Activated B cell treated with CpG ODN at 0.5 μM for 24 hours (primary cell): ENCODE data around the gene POPDC3. TPM values are rescaled to one million over a fixed set of nuclear protein-coding genes. Genes with fewer than 3 reads are reported as not detected.

Source experiments
- ATAC-seq: fragments of 200-7000 bp; cut with Tn5 transposase; one replicate; pipeline ENCODE4 v1.10.0; 2021; ENCODE audit warnings: low read depth, mild to moderate bottlenecking, moderate library complexity
- CTCF ChIA-PET: fragments of 350-600 bp; sonication (Branson Sonifier 250); formaldehyde crosslinking; loops from one replicate; lab custom pipeline; 2021; ENCODE audit warnings: antibody characterized with exemption; lab: Charles Lee
- POLR2A ChIA-PET: fragments of 350-600 bp; sonication (Branson Sonifier 250); formaldehyde crosslinking; loops from one replicate; lab custom pipeline; 2021; ENCODE audit warnings: antibody characterized with exemption; lab: Charles Lee
- DNase-seq: peaks from one replicate; pipeline ENCODE4 v3.0.0; 2022
- H3K27ac Mint-ChIP-seq: one replicate; pipeline ENCODE4 v1.8.0; 2020; ENCODE audit warnings: mixed read lengths
- H3K27me3 Mint-ChIP-seq: one replicate; pipeline ENCODE4 v1.8.0; 2021; ENCODE audit warnings: mixed read lengths
- H3K36me3 Mint-ChIP-seq: one replicate; pipeline ENCODE4 v1.8.0; 2021; ENCODE audit warnings: low read depth, mixed read lengths
- H3K4me1 Mint-ChIP-seq: one replicate; pipeline ENCODE4 v1.8.0; 2021; ENCODE audit warnings: mixed read lengths
- H3K4me3 Mint-ChIP-seq: one replicate; pipeline ENCODE4 v1.8.0; 2020; ENCODE audit warnings: mild to moderate bottlenecking, mixed read lengths
- H3K9me3 Mint-ChIP-seq: one replicate; pipeline ENCODE4 v1.8.0; 2020; ENCODE audit warnings: mixed read lengths
- intact Hi-C: fragments of 100-400 bp; cut with micrococcal nuclease; formaldehyde crosslinking; loops from one replicate; pipeline ENCODE4 v1.15.1; 2024
- total RNA-seq: library from RNA; stranded (reverse); gene quantifications from 2 replicates; pipeline ENCODE4 v1.2.3, GENCODE V29; 2022
- TF ChIP-seq, protein P1 (sequence below): fragments of 200-600 bp; IDR thresholded peaks from one replicate; pipeline ENCODE4 v1.8.0; 2022; ENCODE audit warnings: antibody characterized with exemption, mild to moderate bottlenecking

Gene POPDC3
- total RNA-seq, 1 donor from 2014 or later = not detected

DNA sequence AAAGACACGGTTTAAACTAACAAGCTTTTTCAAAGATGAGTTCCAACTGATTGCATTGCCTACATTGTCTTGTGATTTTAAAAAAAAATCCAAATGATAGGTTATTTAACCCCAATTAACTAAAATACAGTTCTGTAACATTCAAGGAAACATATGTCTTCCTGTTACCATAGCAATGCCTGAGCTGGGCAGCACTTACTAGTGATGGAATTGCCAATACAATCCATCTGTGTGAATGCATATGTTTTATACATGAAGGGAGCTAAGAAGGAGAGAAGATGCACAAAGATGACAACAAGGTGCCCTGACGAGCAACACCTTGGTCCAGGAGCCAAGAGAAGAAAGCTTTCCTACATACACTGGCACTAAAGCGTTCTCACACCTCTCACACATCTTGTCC, 68.7 kb downstream of the POPDC3 start:
- Mint-ChIP-seq H3K4me3 (no peak overlapping the region), H3K27me3 (peaks cover 8% of the 10 kb centered on the region), H3K27ac (no peak overlapping the region), H3K36me3 (no peaks in the 10 kb centered on the region), H3K4me1 (no peaks in the 10 kb centered on the region), H3K9me3 (no peaks in the 10 kb centered on the region)
- ChIA-PET CTCF (no interaction called here), POLR2A (no interaction called here)
- DNase-seq (no peak), ATAC-seq (no peak)
- intact Hi-C loops = no loop called here
- TF ChIP-seq, protein P1, sequence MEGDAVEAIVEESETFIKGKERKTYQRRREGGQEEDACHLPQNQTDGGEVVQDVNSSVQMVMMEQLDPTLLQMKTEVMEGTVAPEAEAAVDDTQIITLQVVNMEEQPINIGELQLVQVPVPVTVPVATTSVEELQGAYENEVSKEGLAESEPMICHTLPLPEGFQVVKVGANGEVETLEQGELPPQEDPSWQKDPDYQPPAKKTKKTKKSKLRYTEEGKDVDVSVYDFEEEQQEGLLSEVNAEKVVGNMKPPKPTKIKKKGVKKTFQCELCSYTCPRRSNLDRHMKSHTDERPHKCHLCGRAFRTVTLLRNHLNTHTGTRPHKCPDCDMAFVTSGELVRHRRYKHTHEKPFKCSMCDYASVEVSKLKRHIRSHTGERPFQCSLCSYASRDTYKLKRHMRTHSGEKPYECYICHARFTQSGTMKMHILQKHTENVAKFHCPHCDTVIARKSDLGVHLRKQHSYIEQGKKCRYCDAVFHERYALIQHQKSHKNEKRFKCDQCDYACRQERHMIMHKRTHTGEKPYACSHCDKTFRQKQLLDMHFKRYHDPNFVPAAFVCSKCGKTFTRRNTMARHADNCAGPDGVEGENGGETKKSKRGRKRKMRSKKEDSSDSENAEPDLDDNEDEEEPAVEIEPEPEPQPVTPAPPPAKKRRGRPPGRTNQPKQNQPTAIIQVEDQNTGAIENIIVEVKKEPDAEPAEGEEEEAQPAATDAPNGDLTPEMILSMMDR = no peak

DNA sequence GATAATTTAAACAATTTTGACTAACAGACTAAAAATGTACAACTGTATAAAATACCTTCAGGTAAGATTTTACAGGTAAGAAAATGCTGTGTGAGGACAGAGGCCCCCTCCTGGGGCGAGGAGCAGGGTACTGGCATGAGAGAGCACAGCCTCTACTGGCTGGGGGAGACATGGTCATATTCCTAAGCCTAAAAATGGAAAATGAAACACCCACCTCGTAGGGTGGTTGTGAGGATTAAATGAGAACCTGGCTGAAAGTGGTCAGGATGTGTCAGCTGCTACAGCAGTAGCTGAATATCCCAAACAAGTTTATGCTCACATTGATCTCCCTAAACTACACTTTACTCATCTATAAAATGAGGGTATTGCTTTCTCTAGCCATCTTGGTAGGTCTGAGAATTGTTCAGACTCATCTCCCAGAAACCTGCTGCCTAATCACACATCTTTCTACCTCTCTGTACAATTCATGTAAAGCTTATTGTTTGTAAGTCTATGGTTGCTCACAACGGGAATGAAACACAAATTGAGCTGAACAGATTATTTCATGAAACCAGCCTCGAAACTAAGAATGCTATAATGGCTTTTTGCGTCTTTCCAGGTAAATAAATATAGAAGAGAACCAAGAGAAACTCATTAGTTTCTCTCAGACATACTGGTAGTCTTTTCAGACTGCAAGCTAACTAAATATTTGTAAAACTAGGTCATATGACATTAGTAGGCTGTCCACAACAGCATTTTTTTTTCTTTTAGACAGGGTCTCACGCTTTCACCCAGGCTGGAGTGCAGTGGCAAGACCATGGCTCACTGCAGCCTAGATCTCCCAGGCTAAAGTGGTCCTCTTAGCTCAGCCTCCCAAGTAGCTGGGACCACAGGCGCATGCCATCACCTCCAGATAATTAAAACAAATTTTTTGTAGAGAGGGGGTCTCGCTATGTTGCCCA, 69.6 kb downstream of the POPDC3 start:
- no peaks in the 10 kb centered on the region for H3K9me3 Mint-ChIP-seq
- POLR2A ChIA-PET = no interaction called here
- peaks cover 6% of the 10 kb centered on the region for H3K27me3 Mint-ChIP-seq
- TF ChIP-seq, protein P1 = no peak
- H3K4me3 Mint-ChIP-seq = no peak overlapping the region
- no peaks in the 10 kb centered on the region for H3K36me3 Mint-ChIP-seq
- ATAC-seq (no peak), DNase-seq (no peak)
- intact Hi-C loops = no loop called here
- no peaks in the 10 kb centered on the region for H3K4me1 Mint-ChIP-seq
- CTCF ChIA-PET = no interaction called here
- no peak overlapping the region for H3K27ac Mint-ChIP-seq

DNA sequence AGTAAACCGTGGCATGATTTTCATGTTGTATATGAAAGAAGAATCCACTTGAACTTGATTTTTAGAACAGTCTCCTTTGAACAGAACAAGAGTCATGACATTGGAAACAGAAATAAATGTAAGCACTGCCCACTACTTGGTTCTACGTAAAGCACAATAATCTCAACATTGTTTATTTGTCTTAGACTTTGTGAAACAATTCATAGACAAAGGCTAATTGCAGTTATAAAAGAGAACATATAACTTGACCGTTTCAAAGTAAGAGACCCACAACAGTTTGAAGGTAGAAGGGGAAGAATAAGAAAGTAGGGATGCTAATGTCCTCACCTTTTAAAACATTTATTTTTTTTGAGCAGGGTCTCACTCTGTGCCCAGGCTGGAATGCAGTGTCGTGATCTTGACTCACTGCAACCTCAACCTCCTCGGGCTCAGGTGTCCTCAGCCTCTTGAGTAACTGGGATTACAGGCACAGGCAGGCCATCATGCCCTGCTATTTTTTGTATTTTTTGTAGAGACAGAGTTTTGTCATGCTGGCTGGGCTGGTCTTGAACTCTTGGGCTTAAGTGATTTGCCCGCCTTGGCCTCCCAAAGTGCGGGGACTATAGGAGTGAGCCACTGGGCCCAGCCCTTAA, 71.1 kb downstream of the POPDC3 start:
- intact Hi-C loops = no loop called here
- H3K27me3 Mint-ChIP-seq = peaks cover 4% of the 10 kb centered on the region
- ChIA-PET CTCF (no interaction called here), POLR2A (no interaction called here)
- DNase-seq = no peak
- TF ChIP-seq, protein P1 = no peak
- no peaks in the 10 kb centered on the region for H3K4me1 Mint-ChIP-seq
- no peaks in the 10 kb centered on the region for H3K9me3 Mint-ChIP-seq
- H3K4me3 Mint-ChIP-seq = no peak overlapping the region
- no peak for ATAC-seq
- no peaks in the 10 kb centered on the region for H3K36me3 Mint-ChIP-seq
- H3K27ac Mint-ChIP-seq = no peak overlapping the region

Other genes with a start within 250 kb of the POPDC3 start
- not detected in 2 replicates for gene LIN28B, start 222.9 kb downstream of the POPDC3 start, total RNA-seq
- gene PREP, start 223.1 kb upstream of the POPDC3 start, total RNA-seq = 31.1 and 31.3 TPM in 2 replicates